Neutrophil (primary cell): ENCODE results near the gene MTMR2.

Experiments used
- H3K27ac ChIP-seq: fragments of 200-600 bp; sonication (generic); 2 replicates; pipeline ENCODE4 v1.5.1; 2016; ENCODE audit warnings: mild to moderate bottlenecking, moderate library complexity
- H3K27me3 ChIP-seq: fragments of 200-600 bp; sonication (generic); 2 replicates; pipeline ENCODE4 v1.6.0; 2016; ENCODE audit warnings: mild to moderate bottlenecking
- H3K36me3 ChIP-seq: fragments of 200-600 bp; sonication (generic); 2 replicates; pipeline ENCODE4 v1.5.1; 2017
- H3K4me1 ChIP-seq, 2 experiments: fragments of 200-600 bp in 1 of 2; sonication (generic) in 1 of 2; 1 replicate in 1 of 2; 2 replicates in 1 of 2; pipeline versions ENCODE4 v1.5.1 to v1.6.1; 2013 to 2016; ENCODE audit warnings: low read depth in 1 of 2, low read length in 1 of 2, mild to moderate bottlenecking in 1 of 2, moderate library complexity in 1 of 2; ENCODE audit not compliant: control insufficient read depth in 1 of 2, insufficient read depth in 1 of 2
- H3K4me3 ChIP-seq, 2 experiments: fragments of 200-600 bp in 1 of 2; sonication (generic) in 1 of 2; 1 replicate in 1 of 2; 2 replicates in 1 of 2; pipeline ENCODE4 v1.5.1; 2013 to 2016; ENCODE audit warnings: low read depth in 1 of 2, low read length in 1 of 2, mild to moderate bottlenecking in 1 of 2, moderate library complexity in 1 of 2
- H3K9me3 ChIP-seq: fragments of 200-600 bp; sonication (generic); 2 replicates; pipeline ENCODE4 v1.5.1; 2016
- CTCF ChIP-seq: fragments of 200-600 bp; sonication (generic); IDR thresholded peaks from 2 replicates; pipeline ENCODE4 v1.5.1; 2016; ENCODE audit warnings: antibody characterized with exemption

MTMR2 gene

DNA sequence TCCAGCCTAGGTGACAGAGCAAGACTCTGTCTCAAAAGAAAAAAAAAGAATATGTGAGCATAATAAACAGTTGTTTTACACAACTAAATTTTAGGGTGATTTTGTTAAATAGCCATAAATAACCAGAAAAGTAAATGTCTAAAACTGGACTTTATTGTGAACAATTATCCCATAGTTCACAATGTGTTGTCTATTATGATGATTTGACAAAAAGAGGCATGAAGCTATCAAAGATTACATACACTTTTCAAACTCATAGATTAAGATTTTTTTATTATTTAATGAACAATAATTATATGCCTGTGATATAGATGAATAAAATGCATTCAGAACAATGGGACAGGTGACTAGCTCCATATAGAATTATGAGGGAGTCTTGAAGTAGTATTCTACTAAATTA is 27.0 kb upstream of the MTMR2 start:
- H3K36me3 ChIP-seq = no peaks in the 10 kb centered on the region
- no peaks in the 10 kb centered on the region for H3K9me3 ChIP-seq
- TF ChIP-seq CTCF = no peak

DNA sequence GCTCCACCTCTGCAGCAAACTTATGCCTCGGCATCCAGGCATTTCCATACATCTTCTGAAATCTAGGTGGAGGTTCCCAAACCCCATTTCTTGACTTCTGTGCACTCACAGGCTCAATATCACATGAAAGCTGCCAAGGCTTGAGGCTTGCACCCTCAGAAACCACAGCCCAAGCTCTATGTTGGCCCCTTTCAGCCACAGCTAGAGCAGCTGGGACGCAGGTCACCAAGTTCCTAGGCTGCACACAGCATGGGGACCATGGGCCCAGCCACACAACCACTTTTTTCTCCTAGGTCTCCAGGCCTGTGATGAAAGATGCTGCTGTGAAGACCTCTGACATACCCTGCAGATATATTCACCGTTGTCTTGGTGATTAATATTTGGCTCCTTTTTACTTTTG is 24.7 kb upstream of the MTMR2 start:
- no peaks in the 10 kb centered on the region for H3K4me1 ChIP-seq
- no peaks in the 10 kb centered on the region for H3K9me3 ChIP-seq
- no peaks in the 10 kb centered on the region for H3K27me3 ChIP-seq
- no peaks in the 10 kb centered on the region for H3K36me3 ChIP-seq
- H3K27ac ChIP-seq = no peak overlapping the region
- no peak for TF ChIP-seq CTCF
- no peak overlapping the region for H3K4me3 ChIP-seq

More for the DNA sequence above, 27.0 kb upstream of the MTMR2 start:
- no peaks in the 10 kb centered on the region for H3K4me1 ChIP-seq
- H3K4me3 ChIP-seq = no peak overlapping the region
- no peaks in the 10 kb centered on the region for H3K27me3 ChIP-seq
- H3K27ac ChIP-seq = no peak overlapping the region

DNA sequence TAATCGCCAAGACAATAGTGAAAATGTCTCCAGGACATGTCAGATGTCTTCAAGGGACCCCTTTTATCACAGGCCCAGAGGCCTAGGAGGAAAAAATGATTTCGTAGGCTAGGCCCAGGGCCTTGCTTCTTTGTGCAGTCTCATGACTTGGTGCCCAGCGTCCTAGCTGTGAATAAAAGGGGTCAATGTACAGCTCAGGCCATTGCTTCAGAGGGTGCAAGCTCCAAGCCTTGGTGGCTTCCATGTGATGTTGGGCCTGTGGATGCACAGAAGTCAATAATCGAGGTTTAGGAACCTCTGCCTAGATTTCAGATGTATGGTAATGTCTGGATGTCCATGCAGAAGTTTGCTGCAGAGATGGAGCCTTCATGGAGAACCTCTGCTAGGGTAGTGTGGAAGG is 20.7 kb upstream of the MTMR2 start:
- no peak overlapping the region for H3K27ac ChIP-seq
- H3K27me3 ChIP-seq = no peaks in the 10 kb centered on the region
- H3K9me3 ChIP-seq = no peaks in the 10 kb centered on the region
- H3K4me1 ChIP-seq = no peaks in the 10 kb centered on the region
- no peak for TF ChIP-seq CTCF
- no peak overlapping the region for H3K4me3 ChIP-seq
- H3K36me3 ChIP-seq = no peaks in the 10 kb centered on the region

DNA sequence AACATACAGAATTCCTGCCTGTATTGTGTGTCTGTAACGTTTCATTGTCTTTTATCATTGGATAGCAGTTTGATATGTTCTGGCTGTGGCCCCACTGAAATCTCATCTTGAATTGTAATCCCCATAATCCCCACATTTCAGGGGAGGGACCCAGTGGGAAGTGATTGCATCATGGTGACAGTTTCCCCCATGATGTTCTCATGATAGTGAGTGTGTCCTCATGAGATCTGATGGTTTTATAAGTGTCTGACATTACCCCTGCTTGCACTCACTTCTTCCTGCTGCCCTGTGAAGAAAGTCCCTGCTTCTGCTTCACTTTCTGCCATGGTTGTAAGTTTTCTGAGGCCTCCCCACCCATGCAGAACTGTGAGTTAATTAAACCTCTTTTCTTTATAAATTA is 19.6 kb upstream of the MTMR2 start:
- Histone ChIP-seq H3K4me1 (no peaks in the 10 kb centered on the region), H3K27ac (no peak overlapping the region)
- TF ChIP-seq CTCF = no peak

GRCh38 chr11:95939091-95939490 is 15.2 kb upstream of the MTMR2 start:
- no peak overlapping the region for H3K27ac ChIP-seq
- no peaks in the 10 kb centered on the region for H3K9me3 ChIP-seq
- no peak for TF ChIP-seq CTCF
- no peaks in the 10 kb centered on the region for H3K4me1 ChIP-seq
- no peak overlapping the region for H3K4me3 ChIP-seq
- H3K27me3 ChIP-seq = no peaks in the 10 kb centered on the region
- H3K36me3 ChIP-seq = no peaks in the 10 kb centered on the region

More for the DNA sequence above, 19.6 kb upstream of the MTMR2 start:
- Histone ChIP-seq H3K27me3 (no peaks in the 10 kb centered on the region), H3K9me3 (no peaks in the 10 kb centered on the region), H3K36me3 (no peaks in the 10 kb centered on the region), H3K4me3 (no peak overlapping the region)

DNA sequence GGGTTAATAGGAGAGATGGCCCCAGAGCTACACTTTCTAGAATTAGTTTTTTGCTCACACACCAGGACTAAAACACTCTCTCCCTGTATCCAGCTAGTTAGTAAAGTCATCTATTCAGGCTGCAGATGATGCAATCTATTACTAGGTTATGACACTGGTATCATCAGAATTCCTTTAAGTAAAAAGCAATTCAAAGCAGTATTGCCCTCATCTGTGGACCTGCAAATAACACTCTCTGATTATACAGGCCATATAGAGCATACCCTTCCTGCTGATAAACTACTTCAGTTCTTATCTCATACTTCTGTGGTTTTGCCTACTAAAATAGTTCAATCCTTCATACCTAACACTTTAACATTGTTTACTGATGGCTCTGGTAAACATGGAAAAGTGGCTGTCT is 13.5 kb upstream of the MTMR2 start:
- Histone ChIP-seq H3K36me3 (no peaks in the 10 kb centered on the region), H3K27me3 (no peaks in the 10 kb centered on the region), H3K27ac (no peak overlapping the region), H3K4me3 (no peak overlapping the region), H3K4me1 (no peaks in the 10 kb centered on the region), H3K9me3 (no peaks in the 10 kb centered on the region)
- TF ChIP-seq CTCF = no peak
